SIG-M5 (cell line): ENCODE results near the gene DPF1.

Source experiments
- DNase-seq: peaks from one replicate; lab custom pipeline; 2025; lab: John Stamatoyannopoulos, UW

Gene DPF1

GRCh38 chr19:38197937-38198704 is 25.9 kb downstream of the DPF1 start:
- DNase-seq, result no peak

GRCh38 chr19:38196948-38197656 is 26.9 kb downstream of the DPF1 start:
- DNase-seq, result no peak

GRCh38 chr19:38196245-38196837 is 27.7 kb downstream of the DPF1 start:
- no peak for DNase-seq

- no peak for DNase-seq
These were observed 28.8 kb downstream of the DPF1 start for GRCh38 chr19:38195237-38195636.

GRCh38 chr19:38194061-38194701 is 29.8 kb downstream of the DPF1 start:
- no peak for DNase-seq

GRCh38 chr19:38193445-38193844 is 30.6 kb downstream of the DPF1 start:
- DNase-seq, result no peak

GRCh38 chr19:38191747-38192146 is 32.3 kb downstream of the DPF1 start:
- no peak for DNase-seq

GRCh38 chr19:38190793-38191192 is 33.2 kb downstream of the DPF1 start:
- DNase-seq, result no peak

GRCh38 chr19:38190061-38190460 is 34.0 kb downstream of the DPF1 start:
- DNase-seq, result no peak

GRCh38 chr19:38185562-38185961 is 38.5 kb downstream of the DPF1 start:
- DNase-seq, result no peak

- no peak for DNase-seq
These were observed 39.2 kb downstream of the DPF1 start for GRCh38 chr19:38184815-38185214.

- DNase-seq, result no peak
These were observed 40.6 kb downstream of the DPF1 start for GRCh38 chr19:38183251-38183897.

- DNase-seq, result no peak
These were observed 41.3 kb downstream of the DPF1 start for GRCh38 chr19:38182536-38183210.

GRCh38 chr19:38180071-38180470 is 44.0 kb downstream of the DPF1 start:
- no peak for DNase-seq

- DNase-seq, result no peak
These were observed 48.6 kb downstream of the DPF1 start for GRCh38 chr19:38175422-38175821.

GRCh38 chr19:38173291-38174041 is 50.6 kb downstream of the DPF1 start:
- no peak for DNase-seq

GRCh38 chr19:38172001-38172400 is 52.0 kb downstream of the DPF1 start:
- no peak for DNase-seq

GRCh38 chr19:38170334-38170733 is 53.7 kb downstream of the DPF1 start:
- DNase-seq, result no peak

- no peak for DNase-seq
These were observed 55.4 kb downstream of the DPF1 start for GRCh38 chr19:38168637-38169036.

- no peak for DNase-seq
These were observed 58.7 kb downstream of the DPF1 start for GRCh38 chr19:38165335-38165734.

GRCh38 chr19:38164526-38164925 is 59.5 kb downstream of the DPF1 start:
- DNase-seq, result no peak
